ENCODE results near the gene CXCL6.
A peak's percentile ranks its signal among the peaks of the same experiment; 100 is the strongest.

The CXCL6 gene

GRCh38 chr4:73836373-73837279 is at the start of gene CXCL6:
CXCL6 (plus strand) TSS chr4:73836678; CDS start chr4:73836751, 73 bp downstream.
- no peaks in the 10 kb centered on the region for H3K36me3 ChIP-seq (ENCODE audit: control insufficient read depth in 1 of 2, insufficient read depth in 2 of 2, low read length in 2 of 2)
- H3K27me3 ChIP-seq (ENCODE audit: low read depth, low read length), result no peaks in the 10 kb centered on the region
- H3K27ac ChIP-seq (ENCODE audit: low read length), result no peak within 1 kb of the TSS
- peaks cover 0 to 7% of the 10 kb centered on the region in 2 donors for H3K4me1 ChIP-seq (ENCODE audit: control insufficient read depth in 1 of 2, insufficient read depth in 2 of 2, low read length in 2 of 2)
- H3K9me3 ChIP-seq (ENCODE audit: control insufficient read depth in 1 of 2, low read length in 2 of 2), result no peaks in the 10 kb centered on the region
- peak within 1 kb of the TSS; percentile 38 to 47 for H3K4me3 ChIP-seq (ENCODE audit: low read depth in 1 of 2, low read length in 2 of 2)

DNA sequence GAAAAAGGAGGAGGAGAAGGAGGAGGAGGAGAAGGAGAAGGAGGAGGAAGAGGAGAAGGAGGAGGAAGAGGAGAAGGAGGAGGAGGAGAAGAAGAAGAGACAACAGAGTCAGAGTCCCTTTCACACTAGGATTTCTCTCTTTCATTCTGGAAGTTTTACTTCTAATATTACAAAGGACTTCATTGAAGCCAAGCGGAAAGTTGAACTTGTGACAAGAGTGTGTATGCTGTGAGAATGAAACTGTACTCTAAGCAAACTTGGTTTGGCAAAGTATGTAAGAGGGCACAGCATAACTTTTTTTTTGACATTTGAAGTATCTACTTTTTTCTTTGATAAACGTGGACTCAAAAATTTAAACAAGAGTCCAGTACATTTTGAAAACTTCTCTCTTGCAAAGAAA is 48.1 kb upstream of the CXCL6 start:
- Histone ChIP-seq H3K4me3 (ENCODE audit: low read depth in 1 of 2, low read length in 2 of 2) (no peak overlapping the region), H3K4me1 (ENCODE audit: control insufficient read depth in 1 of 2, insufficient read depth in 2 of 2, low read length in 2 of 2) (no peaks in the 10 kb centered on the region), H3K27ac (ENCODE audit: low read length) (no peak overlapping the region), H3K27me3 (ENCODE audit: low read depth, low read length) (no peaks in the 10 kb centered on the region), H3K36me3 (ENCODE audit: control insufficient read depth in 1 of 2, insufficient read depth in 2 of 2, low read length in 2 of 2) (no peaks in the 10 kb centered on the region), H3K9me3 (ENCODE audit: control insufficient read depth in 1 of 2, low read length in 2 of 2) (peaks cover 0 to 2% of the 10 kb centered on the region in 2 donors)

GRCh38 chr4:73798842-73799241 is 37.6 kb upstream of the CXCL6 start:
- H3K27ac ChIP-seq (ENCODE audit: low read length), result no peak overlapping the region
- H3K9me3 ChIP-seq (ENCODE audit: control insufficient read depth in 1 of 2, low read length in 2 of 2), result peaks cover 0 to 5% of the 10 kb centered on the region in 2 donors
- H3K4me1 ChIP-seq (ENCODE audit: control insufficient read depth in 1 of 2, insufficient read depth in 2 of 2, low read length in 2 of 2), result no peaks in the 10 kb centered on the region
- no peak overlapping the region for H3K4me3 ChIP-seq (ENCODE audit: low read depth in 1 of 2, low read length in 2 of 2)
- no peaks in the 10 kb centered on the region for H3K36me3 ChIP-seq (ENCODE audit: control insufficient read depth in 1 of 2, insufficient read depth in 2 of 2, low read length in 2 of 2)
- no peaks in the 10 kb centered on the region for H3K27me3 ChIP-seq (ENCODE audit: low read depth, low read length)

DNA sequence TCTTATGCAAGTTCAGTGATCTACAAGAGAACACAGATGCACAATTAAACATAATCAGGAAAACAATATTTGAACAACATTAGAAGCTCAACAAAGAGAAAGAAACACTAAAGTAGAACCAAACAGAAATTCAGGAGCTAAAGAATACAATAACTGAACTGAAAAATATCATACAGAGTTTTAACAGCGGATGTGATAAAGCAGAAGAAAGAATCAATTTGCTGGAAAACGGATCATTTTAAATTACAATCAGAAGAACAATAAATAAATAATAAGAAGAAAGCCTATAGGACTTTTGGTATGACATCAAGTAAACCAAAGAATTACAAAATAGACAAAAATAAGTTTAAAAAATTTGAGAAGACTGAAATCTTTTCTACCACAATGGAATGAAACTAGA is 36.3 kb upstream of the CXCL6 start:
- H3K27me3 ChIP-seq (ENCODE audit: low read depth, low read length), result no peaks in the 10 kb centered on the region
- no peak overlapping the region for H3K4me3 ChIP-seq (ENCODE audit: low read depth in 1 of 2, low read length in 2 of 2)
- no peaks in the 10 kb centered on the region for H3K36me3 ChIP-seq (ENCODE audit: control insufficient read depth in 1 of 2, insufficient read depth in 2 of 2, low read length in 2 of 2)
- H3K27ac ChIP-seq (ENCODE audit: low read length), result no peak overlapping the region
- peaks cover 0 to 10% of the 10 kb centered on the region in 2 donors for H3K9me3 ChIP-seq (ENCODE audit: control insufficient read depth in 1 of 2, low read length in 2 of 2)
- no peaks in the 10 kb centered on the region for H3K4me1 ChIP-seq (ENCODE audit: control insufficient read depth in 1 of 2, insufficient read depth in 2 of 2, low read length in 2 of 2)

- peaks cover 0 to 10% of the 10 kb centered on the region in 2 donors for H3K9me3 ChIP-seq (ENCODE audit: control insufficient read depth in 1 of 2, low read length in 2 of 2)
- H3K4me1 ChIP-seq (ENCODE audit: control insufficient read depth in 1 of 2, insufficient read depth in 2 of 2, low read length in 2 of 2), result no peaks in the 10 kb centered on the region
- no peaks in the 10 kb centered on the region for H3K36me3 ChIP-seq (ENCODE audit: control insufficient read depth in 1 of 2, insufficient read depth in 2 of 2, low read length in 2 of 2)
- H3K27me3 ChIP-seq (ENCODE audit: low read depth, low read length), result no peaks in the 10 kb centered on the region
- no peak overlapping the region for H3K4me3 ChIP-seq (ENCODE audit: low read depth in 1 of 2, low read length in 2 of 2)
- H3K27ac ChIP-seq (ENCODE audit: low read length), result no peak overlapping the region
Observed at GRCh38 chr4:73801692-73802091, 34.8 kb upstream of the CXCL6 start.

DNA sequence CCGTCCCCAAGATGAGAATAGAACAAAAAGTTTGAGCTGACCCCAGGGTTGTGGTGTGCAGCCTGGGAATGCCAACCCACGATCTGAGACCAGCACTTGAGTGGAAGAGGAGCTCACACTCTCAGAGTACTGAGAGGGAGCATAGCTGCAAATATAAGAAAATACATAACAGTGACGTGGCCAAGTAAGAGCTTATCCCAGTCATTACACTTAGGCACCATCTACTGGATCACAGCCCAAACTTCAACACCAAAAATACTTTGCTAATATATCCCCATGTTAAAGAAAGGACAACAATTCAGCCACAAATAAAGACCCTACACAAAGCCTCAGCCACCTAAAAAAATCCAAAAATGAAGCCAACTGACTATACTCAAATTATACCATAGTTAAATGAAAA is 33.3 kb upstream of the CXCL6 start:
- Histone ChIP-seq H3K4me1 (ENCODE audit: control insufficient read depth in 1 of 2, insufficient read depth in 2 of 2, low read length in 2 of 2) (no peaks in the 10 kb centered on the region), H3K9me3 (ENCODE audit: control insufficient read depth in 1 of 2, low read length in 2 of 2) (peaks cover 0 to 10% of the 10 kb centered on the region in 2 donors), H3K27ac (ENCODE audit: low read length) (no peak overlapping the region), H3K36me3 (ENCODE audit: control insufficient read depth in 1 of 2, insufficient read depth in 2 of 2, low read length in 2 of 2) (no peaks in the 10 kb centered on the region), H3K4me3 (ENCODE audit: low read depth in 1 of 2, low read length in 2 of 2) (no peak overlapping the region), H3K27me3 (ENCODE audit: low read depth, low read length) (no peaks in the 10 kb centered on the region)

DNA sequence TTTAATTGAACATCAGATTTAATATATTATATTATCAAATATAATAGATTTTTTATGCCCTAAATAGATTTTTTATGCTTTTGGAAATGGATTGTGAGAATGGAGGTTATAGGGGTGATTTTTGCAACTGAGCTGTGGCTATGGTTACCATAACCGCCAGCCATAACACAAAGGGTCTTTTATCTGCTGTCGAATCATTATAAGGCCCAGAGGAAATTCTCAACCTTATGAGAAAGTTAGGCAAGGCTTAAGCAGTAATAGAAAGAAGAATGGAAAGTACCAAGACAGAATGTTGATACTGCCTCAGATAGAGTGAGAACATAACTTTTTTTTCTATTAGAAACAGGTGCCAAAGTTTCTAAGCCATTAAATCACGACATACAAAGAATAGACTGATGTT is 26.3 kb upstream of the CXCL6 start:
- Histone ChIP-seq H3K9me3 (ENCODE audit: control insufficient read depth in 1 of 2, low read length in 2 of 2) (no peaks in the 10 kb centered on the region), H3K27ac (ENCODE audit: low read length) (no peak overlapping the region), H3K27me3 (ENCODE audit: low read depth, low read length) (no peaks in the 10 kb centered on the region), H3K4me3 (ENCODE audit: low read depth in 1 of 2, low read length in 2 of 2) (no peak overlapping the region), H3K4me1 (ENCODE audit: control insufficient read depth in 1 of 2, insufficient read depth in 2 of 2, low read length in 2 of 2) (no peaks in the 10 kb centered on the region), H3K36me3 (ENCODE audit: control insufficient read depth in 1 of 2, insufficient read depth in 2 of 2, low read length in 2 of 2) (no peaks in the 10 kb centered on the region)

DNA sequence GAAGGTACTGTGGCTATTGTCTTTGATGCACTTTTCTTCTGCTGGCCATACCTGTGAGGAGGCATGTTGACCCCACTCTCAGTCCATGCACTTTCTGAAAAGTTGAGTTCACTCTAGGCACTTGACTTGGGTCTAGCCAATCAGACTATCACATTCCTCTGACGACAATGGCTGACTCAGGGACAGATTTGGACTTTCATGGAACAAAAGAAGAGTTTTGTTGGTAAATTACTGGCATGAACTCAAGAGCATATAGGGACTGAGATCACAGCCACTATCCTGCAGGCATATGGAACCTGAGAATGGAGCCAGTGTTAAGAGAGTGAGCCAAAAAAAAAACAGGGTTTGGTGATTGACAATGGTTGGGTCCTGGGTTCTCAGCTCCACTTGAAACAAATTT is 24.6 kb upstream of the CXCL6 start:
- Histone ChIP-seq H3K27ac (ENCODE audit: low read length) (no peak overlapping the region), H3K27me3 (ENCODE audit: low read depth, low read length) (no peaks in the 10 kb centered on the region), H3K36me3 (ENCODE audit: control insufficient read depth in 1 of 2, insufficient read depth in 2 of 2, low read length in 2 of 2) (no peaks in the 10 kb centered on the region), H3K4me1 (ENCODE audit: control insufficient read depth in 1 of 2, insufficient read depth in 2 of 2, low read length in 2 of 2) (no peaks in the 10 kb centered on the region), H3K4me3 (ENCODE audit: low read depth in 1 of 2, low read length in 2 of 2) (no peak overlapping the region), H3K9me3 (ENCODE audit: control insufficient read depth in 1 of 2, low read length in 2 of 2) (no peaks in the 10 kb centered on the region)

DNA sequence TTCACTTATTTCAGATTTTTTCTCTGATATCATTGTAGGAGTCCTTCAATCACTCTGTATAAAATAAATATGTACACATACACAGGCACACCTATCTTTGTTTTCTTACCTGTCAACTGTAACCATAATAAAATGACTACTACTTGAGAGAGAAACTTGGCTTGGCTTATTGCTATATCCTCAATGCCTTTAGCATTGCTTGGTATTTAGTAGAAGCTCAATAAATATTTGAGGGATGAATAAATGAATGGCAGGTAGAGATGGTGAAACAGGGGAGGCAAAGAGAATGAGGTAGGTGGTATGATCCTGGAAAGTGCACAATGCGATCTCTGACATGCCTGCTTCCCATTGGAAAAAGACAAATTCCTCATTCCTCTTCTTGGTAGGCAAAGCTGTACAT is 21.8 kb upstream of the CXCL6 start:
- Histone ChIP-seq H3K9me3 (ENCODE audit: control insufficient read depth in 1 of 2, low read length in 2 of 2) (no peaks in the 10 kb centered on the region), H3K27me3 (ENCODE audit: low read depth, low read length) (no peaks in the 10 kb centered on the region), H3K36me3 (ENCODE audit: control insufficient read depth in 1 of 2, insufficient read depth in 2 of 2, low read length in 2 of 2) (no peaks in the 10 kb centered on the region), H3K4me1 (ENCODE audit: control insufficient read depth in 1 of 2, insufficient read depth in 2 of 2, low read length in 2 of 2) (no peaks in the 10 kb centered on the region), H3K4me3 (ENCODE audit: low read depth in 1 of 2, low read length in 2 of 2) (no peak overlapping the region), H3K27ac (ENCODE audit: low read length) (no peak overlapping the region)

GRCh38 chr4:73815145-73815544 is 21.3 kb upstream of the CXCL6 start:
- H3K36me3 ChIP-seq (ENCODE audit: control insufficient read depth in 1 of 2, insufficient read depth in 2 of 2, low read length in 2 of 2), result no peaks in the 10 kb centered on the region
- H3K27ac ChIP-seq (ENCODE audit: low read length), result no peak overlapping the region
- H3K9me3 ChIP-seq (ENCODE audit: control insufficient read depth in 1 of 2, low read length in 2 of 2), result no peaks in the 10 kb centered on the region
- no peaks in the 10 kb centered on the region for H3K4me1 ChIP-seq (ENCODE audit: control insufficient read depth in 1 of 2, insufficient read depth in 2 of 2, low read length in 2 of 2)
- no peaks in the 10 kb centered on the region for H3K27me3 ChIP-seq (ENCODE audit: low read depth, low read length)
- H3K4me3 ChIP-seq (ENCODE audit: low read depth in 1 of 2, low read length in 2 of 2), result no peak overlapping the region

DNA sequence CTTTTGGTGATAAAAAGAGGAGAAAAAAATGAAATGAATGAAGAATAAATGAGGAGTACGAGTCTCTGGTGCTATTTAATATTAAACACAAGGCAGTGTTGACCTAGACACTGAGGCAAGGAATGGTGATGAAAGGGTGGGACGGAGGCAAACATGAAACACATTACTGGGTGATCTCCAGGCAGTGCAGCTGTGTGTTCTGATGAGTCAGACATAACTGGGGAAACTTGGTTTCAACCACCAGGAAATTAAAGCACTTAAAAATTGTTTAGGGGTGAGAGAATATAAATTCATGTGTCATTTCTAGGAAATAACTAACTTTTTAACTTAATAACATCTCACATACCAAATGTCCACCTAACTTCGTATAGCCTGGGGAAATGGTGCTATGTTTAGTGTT is 19.7 kb upstream of the CXCL6 start:
- H3K9me3 ChIP-seq (ENCODE audit: control insufficient read depth in 1 of 2, low read length in 2 of 2), result no peaks in the 10 kb centered on the region
- no peak overlapping the region for H3K27ac ChIP-seq (ENCODE audit: low read length)
- H3K4me1 ChIP-seq (ENCODE audit: control insufficient read depth in 1 of 2, insufficient read depth in 2 of 2, low read length in 2 of 2), result no peaks in the 10 kb centered on the region
- no peak overlapping the region for H3K4me3 ChIP-seq (ENCODE audit: low read depth in 1 of 2, low read length in 2 of 2)
- no peaks in the 10 kb centered on the region for H3K27me3 ChIP-seq (ENCODE audit: low read depth, low read length)
- H3K36me3 ChIP-seq (ENCODE audit: control insufficient read depth in 1 of 2, insufficient read depth in 2 of 2, low read length in 2 of 2), result no peaks in the 10 kb centered on the region

DNA sequence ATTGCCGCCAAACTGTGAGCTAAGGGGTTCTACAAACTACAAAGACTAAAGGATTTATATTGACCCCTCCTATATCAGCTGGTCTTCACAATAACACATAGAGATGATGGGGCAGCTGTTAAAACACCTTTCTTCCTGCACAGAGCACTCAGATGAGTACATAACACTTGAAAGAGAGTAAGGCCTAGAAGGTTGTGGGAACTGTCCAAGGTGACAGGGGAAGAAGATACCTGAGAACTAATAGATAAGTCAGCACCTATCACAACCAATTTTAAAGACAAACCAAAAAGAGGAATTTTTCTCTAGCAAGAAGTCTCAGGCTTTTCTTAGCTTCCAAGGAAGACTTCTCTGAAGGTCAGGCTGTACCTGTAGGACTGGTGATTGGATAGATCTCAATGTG is 19.1 kb upstream of the CXCL6 start:
- Histone ChIP-seq H3K27me3 (ENCODE audit: low read depth, low read length) (no peaks in the 10 kb centered on the region), H3K36me3 (ENCODE audit: control insufficient read depth in 1 of 2, insufficient read depth in 2 of 2, low read length in 2 of 2) (no peaks in the 10 kb centered on the region), H3K4me3 (ENCODE audit: low read depth in 1 of 2, low read length in 2 of 2) (no peak overlapping the region), H3K27ac (ENCODE audit: low read length) (no peak overlapping the region), H3K4me1 (ENCODE audit: control insufficient read depth in 1 of 2, insufficient read depth in 2 of 2, low read length in 2 of 2) (no peaks in the 10 kb centered on the region), H3K9me3 (ENCODE audit: control insufficient read depth in 1 of 2, low read length in 2 of 2) (no peaks in the 10 kb centered on the region)

Data from muscle layer of duodenum (tissue), 2 donors.